SHP77 treated with DMSO at 0.1 percent for 48 hours (cell line): ENCODE results near the gene KRT74.

ENCODE experiments used
- DNase-seq: peaks from one replicate; lab custom pipeline; 2025; lab: John Stamatoyannopoulos, UW

Gene KRT74

DNA sequence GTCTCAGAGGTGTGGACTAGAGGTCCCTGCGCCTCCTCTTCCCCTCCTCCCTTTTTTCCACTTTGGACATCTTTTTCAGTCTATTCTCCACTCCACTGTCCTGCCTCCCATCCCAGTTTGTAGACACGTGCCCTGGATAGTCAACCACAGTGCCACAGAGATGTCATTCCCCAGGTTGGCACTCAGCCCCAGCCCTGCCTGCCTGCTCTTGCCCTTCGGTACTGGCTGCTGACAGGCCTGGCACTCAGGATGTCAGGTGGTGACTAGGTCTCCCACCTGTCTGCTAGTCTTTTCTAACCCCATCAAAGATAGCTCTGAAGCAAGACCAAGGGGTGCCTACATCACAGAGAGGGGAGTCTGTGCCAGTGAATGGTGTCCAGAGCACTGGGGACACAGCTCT lies 36.5 kb downstream of the KRT74 start:
- no peak for DNase-seq

GRCh38 chr12:52535574-52535973 lies 38.1 kb downstream of the KRT74 start:
- no peak for DNase-seq

- no peak for DNase-seq
Observed at GRCh38 chr12:52534482-52534881, 39.2 kb downstream of the KRT74 start.

DNA sequence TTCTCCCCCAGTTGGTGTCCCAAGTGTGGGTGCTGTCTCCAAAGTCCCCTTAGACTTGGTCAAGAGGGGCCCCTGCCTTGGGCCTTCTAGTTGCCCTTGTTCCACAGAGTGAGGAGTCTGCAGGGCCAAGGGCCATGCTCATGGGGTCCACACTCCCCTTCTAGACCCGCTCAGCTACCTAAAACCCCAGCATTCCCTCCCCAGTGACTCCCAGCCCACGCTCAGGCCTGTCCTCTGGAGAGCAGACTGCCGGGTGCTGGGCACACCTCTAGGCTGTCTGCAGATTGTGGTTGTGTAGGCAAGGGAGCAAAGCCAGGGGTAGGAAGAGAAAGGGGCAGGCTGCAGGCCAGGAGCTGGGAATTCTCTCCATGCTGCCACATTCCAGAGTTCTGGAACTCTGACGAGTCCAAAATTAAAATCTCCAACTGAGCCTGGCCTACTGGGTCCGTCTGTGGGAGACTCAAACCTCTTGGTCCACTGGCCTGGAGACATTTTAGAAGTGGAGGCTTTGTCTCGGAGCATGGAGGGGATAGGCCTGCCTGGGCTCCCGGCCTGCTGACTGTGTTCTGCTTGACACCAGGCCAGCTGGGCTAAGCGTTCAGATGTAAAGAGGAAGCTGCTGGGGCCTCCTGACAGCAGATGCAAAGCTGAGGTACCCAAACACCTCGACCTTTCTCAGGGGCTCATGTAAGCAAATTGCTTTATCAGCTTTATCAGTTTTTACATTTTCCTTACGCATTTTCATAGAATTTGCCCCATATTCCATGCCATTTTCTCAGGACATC lies 39.8 kb downstream of the KRT74 start:
- DNase-seq: no peak

GRCh38 chr12:52532636-52533035 lies 41.0 kb downstream of the KRT74 start:
- no peak for DNase-seq

DNA sequence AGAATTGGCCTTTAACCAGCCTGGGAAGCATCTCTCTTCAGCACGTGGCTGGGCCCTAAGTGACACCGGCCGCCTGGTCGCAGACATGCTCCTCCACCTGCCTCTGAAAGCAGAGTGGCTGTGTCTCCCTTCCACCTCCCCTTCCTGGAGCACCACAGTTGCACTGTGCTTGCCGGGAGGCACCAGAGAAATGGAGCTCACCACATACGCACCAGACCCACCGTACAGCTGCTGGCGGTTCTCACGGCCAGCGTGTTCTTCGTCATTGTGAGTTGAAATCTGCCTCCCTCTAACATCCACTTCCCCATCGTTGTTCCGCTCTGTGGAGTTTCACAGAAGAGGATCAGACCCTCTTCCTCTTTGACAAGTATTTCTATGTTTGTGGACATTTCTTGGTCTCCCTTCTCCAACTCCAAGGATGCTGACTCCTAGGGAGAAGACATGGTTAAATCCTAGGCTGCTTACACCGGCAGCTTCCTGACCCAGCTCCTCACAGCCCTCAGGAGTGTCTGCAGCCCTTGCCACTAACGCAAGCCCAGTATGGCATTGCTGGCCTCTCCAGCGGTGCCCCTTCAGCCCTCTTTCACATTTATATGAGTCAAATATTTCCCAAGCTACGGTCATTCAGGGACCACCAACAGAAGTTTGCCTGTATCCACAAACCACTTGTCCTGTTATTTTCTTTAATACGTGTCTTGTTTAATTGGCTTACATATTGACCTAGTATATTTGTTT lies 41.9 kb downstream of the KRT74 start:
- no peak for DNase-seq

- no peak for DNase-seq
Observed at GRCh38 chr12:52530905-52531304, 42.7 kb downstream of the KRT74 start.

GRCh38 chr12:52530366-52530765 lies 43.3 kb downstream of the KRT74 start:
- no peak for DNase-seq

GRCh38 chr12:52529846-52530245 lies 43.8 kb downstream of the KRT74 start:
- no peak for DNase-seq

GRCh38 chr12:52529417-52529816 lies 44.2 kb downstream of the KRT74 start:
- DNase-seq: no peak

GRCh38 chr12:52528641-52529143 lies 45.0 kb downstream of the KRT74 start:
- no peak for DNase-seq

DNA sequence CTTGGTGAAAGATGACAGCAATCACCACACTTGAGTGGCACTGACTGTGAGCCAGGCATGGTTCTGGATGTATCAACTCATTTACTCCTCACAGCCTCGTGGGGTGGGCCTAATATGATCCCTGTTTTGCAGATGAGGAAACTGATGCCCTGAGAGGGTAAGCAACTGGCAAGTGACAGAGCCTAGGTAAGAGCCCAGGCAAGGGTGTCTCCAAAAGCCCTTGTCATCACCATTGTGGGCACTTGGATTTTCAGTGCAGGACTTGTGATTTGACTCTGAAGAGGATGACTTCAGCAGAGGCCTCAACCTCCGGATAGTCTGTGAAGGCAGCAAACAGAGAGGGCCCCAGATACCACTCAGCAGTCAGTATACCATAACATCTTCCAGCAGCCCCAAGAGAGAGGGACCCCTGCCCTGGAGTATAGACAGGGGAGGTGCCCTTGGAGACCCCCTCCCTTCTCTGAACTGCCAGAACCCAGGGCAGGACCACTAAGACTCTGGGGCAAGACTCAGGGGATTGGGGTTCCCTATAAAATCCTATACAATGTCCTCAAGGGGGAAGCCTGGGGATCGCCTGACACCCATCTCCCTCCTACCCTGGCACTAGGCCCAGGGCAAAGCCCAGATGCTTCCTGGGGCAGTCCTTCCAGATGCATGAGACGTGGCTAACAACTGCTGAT lies 46.4 kb downstream of the KRT74 start:
- no peak for DNase-seq

DNA sequence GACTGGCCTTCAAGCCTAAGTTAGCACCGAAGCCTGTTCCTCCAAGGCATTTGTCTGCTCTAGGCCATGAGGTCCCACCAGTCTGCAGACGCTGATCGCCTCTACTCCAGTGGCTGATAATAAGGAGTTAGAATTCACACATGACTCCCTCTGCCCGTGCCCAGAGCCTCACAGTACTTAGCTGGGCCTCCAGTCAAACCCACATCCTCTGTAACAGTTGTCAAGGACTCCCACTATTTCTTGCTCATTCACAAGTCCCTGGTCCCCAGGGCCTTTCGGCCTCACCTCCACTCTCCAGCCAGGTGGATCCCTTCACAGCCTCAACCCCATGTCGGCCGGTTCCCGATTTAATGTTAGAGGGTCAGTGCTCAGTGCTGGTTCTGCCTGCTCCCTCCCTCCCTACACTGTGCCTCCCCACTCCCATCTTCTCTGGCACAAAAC lies 47.1 kb downstream of the KRT74 start:
- no peak for DNase-seq

DNA sequence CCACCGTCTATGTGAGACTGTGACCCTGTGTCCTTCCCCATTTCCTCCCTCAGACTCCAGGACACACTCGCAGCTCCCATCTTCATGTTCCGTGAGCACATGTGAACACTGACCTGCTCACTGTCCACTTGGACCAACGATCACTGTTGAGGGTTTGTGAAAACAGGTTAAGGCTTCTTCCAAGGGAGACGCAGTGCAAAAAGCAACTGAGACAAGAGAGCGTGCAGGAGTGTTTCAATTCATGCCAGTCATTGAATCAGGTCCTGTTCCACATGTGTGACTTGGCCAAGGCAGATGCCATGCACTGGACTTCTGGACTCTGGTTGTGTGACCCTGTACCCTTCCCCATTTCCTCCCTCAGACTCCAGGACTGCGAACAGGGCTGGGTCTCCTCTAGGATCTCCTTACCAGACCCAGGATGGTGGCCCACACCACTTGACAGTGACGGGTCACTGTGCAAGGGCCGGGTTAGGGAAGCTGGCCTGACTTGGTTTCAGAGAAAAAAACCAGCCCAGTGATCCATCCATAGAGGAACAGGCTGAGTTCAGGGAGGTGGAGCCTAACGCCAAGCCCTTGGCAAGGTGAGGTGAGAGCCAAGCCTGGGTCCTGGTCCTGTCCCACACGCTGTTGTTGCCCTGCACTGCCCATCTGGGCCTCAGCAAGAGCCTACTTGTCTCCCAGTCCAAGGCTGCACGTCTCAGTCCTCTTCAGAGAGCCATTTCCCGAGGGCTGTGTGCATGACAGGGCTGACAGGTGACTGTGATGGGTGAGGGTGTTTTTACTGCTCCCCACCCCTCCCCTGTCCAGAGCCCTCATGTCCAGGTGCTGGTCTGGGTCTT lies 47.8 kb downstream of the KRT74 start:
- DNase-seq: no peak

- no peak for DNase-seq
Observed at GRCh38 chr12:52524898-52525591, 48.6 kb downstream of the KRT74 start.

DNA sequence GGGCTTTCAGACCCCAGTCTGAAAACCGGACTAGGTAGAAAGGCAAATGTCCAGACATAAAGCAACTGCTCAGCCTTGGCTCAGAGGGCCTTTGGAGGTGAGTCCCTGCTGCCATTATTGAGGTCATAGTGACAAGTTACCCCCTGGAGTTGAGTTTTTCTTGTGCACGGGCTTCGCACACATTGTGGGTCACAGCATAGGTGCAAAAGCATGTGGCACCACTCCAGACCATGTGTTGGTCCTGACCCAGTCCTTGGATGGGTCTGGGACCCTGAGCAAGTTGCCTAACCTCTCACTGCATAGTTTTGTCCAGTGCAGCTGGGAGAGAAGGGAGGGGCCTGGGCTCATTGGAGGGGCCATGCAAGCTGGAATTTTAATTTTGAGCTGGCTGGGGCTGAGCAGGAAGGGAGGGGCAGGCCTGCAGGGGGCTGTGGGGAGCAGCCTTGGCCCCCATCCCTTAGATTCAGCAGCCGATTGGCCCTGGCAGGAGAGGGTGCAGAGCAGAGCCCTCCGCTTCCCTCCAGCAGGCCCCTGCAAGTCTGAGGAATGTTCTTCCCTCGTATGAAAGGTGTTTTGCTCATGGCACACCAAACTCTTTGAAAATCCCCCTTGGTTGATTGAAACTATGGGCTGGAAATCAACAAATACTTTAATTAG lies 49.3 kb downstream of the KRT74 start:
- DNase-seq: no peak

- DNase-seq: no peak
Observed at GRCh38 chr12:52523824-52524223, 49.8 kb downstream of the KRT74 start.

GRCh38 chr12:52522346-52523011 lies 51.2 kb downstream of the KRT74 start:
- no peak for DNase-seq

- DNase-seq: no peak
Observed at GRCh38 chr12:52521568-52522266, 51.9 kb downstream of the KRT74 start.
